Hepatocyte (in vitro differentiated cells): ENCODE data around the gene SMIM5. TPM values are rescaled to one million over a fixed set of nuclear protein-coding genes. Genes with fewer than 3 reads are reported as not detected.

Experiments
- DNase-seq: peaks from one replicate; pipeline ENCODE4 v3.0.0-alpha.2; 2016; ENCODE audit warnings: low spot score
- H2AFZ ChIP-seq: fragments of 200-600 bp; sonication (generic); 2 replicates; pipeline ENCODE4 v1.6.0; 2016; ENCODE audit warnings: antibody characterized with exemption, mild to moderate bottlenecking
- H3K27ac ChIP-seq: fragments of 200-600 bp; sonication (generic); 2 replicates; pipeline ENCODE4 v1.5.1; 2016; ENCODE audit warnings: mild to moderate bottlenecking
- H3K27me3 ChIP-seq: fragments of 200-600 bp; sonication (generic); 2 replicates; pipeline ENCODE4 v1.6.1; 2016
- H3K36me3 ChIP-seq: fragments of 200-600 bp; sonication (generic); replicated peaks from 2 replicates; pipeline ENCODE4 v1.5.1; 2016; ENCODE audit warnings: low read depth; ENCODE audit not compliant: insufficient read depth
- H3K4me1 ChIP-seq: fragments of 200-600 bp; sonication (generic); 2 replicates; pipeline ENCODE4 v1.5.1; 2016; ENCODE audit warnings: mild to moderate bottlenecking, moderate library complexity; ENCODE audit not compliant: insufficient read depth
- H3K4me2 ChIP-seq: fragments of 200-600 bp; sonication (generic); 2 replicates; pipeline ENCODE4 v1.6.0; 2016
- H3K4me3 ChIP-seq: fragments of 200-600 bp; sonication (generic); 2 replicates; pipeline ENCODE4 v1.5.1; 2016; ENCODE audit warnings: mild to moderate bottlenecking
- H3K79me2 ChIP-seq: fragments of 200-600 bp; sonication (generic); 2 replicates; pipeline ENCODE4 v1.6.0; 2017; ENCODE audit warnings: mild to moderate bottlenecking
- H3K9me2 ChIP-seq: fragments of 200-600 bp; sonication (generic); replicated peaks from 2 replicates; pipeline ENCODE4 v1.6.0; 2017; ENCODE audit warnings: mild to moderate bottlenecking; ENCODE audit not compliant: insufficient read depth
- H3K9me3 ChIP-seq: fragments of 200-600 bp; sonication (generic); 2 replicates; pipeline ENCODE4 v1.5.1; 2016; ENCODE audit warnings: low read depth, mild to moderate bottlenecking
- H4K20me1 ChIP-seq: fragments of 200-600 bp; sonication (generic); 2 replicates; pipeline ENCODE4 v1.6.0; 2016; ENCODE audit warnings: mild to moderate bottlenecking; ENCODE audit not compliant: insufficient read depth, poor library complexity, severe bottlenecking
- CTCF ChIP-seq: fragments of 200-600 bp; sonication (generic); IDR thresholded peaks from 2 replicates; pipeline ENCODE4 v1.5.1; 2016; ENCODE audit warnings: antibody characterized with exemption, mild to moderate bottlenecking; ENCODE audit not compliant: poor library complexity
- EZH2 ChIP-seq: fragments of 200-600 bp; sonication (generic); IDR thresholded peaks from 2 replicates; pipeline ENCODE4 v1.6.1; 2016; ENCODE audit warnings: antibody characterized with exemption, mild to moderate bottlenecking, borderline replicate concordance
- EZH2phosphoT487 ChIP-seq: fragments of 200-600 bp; sonication (generic); IDR thresholded peaks from one replicate; pipeline ENCODE4 v1.6.1; 2018; ENCODE audit warnings: antibody characterized with exemption, mild to moderate bottlenecking, low read depth, moderate library complexity; ENCODE audit not compliant: unreplicated experiment, severe bottlenecking
- WGBS: methylation state at CpG from one replicate; pipeline ENCODE4 v1.1.6; 2016; ENCODE audit warnings: low lambda C conversion rate; ENCODE audit errors: missing lambda C conversion rate; 5-methylcytosine and 5-hydroxymethylcytosine counted together
- polyA plus RNA-seq: library from polyadenylated mRNA; unstranded; fragments of >200 nt; fragmentation: Nextera tagmentation; extraction: Ambion mirVana; gene quantifications from 2 replicates; pipeline ENCODE4 v1.2.1, GENCODE V29; 2016
- total RNA-seq: library from RNA; depleted of rRNA; stranded (reverse); fragments of >200 nt; gene quantifications from 2 replicates; pipeline ENCODE4 v1.2.3, GENCODE V29; 2014

The SMIM5 gene
- total and polyA plus RNA-seq, 2 experiments from 2014 or later: 4.1 to 6.8 TPM

GRCh38 chr17:75684924-75685323, 51.7 kb downstream of the SMIM5 start:
- 70% methylated on average over 7 of the region's 7 CpGs for WGBS
- peak; percentile 49 for DNase-seq
- peaks cover 22% of the 10 kb centered on the region for H3K4me1 ChIP-seq
- H3K79me2 ChIP-seq: peaks cover 82% of the 10 kb centered on the region
- H3K9me3 ChIP-seq: no peaks in the 10 kb centered on the region
- peak overlapping the region; percentile 97 for H3K27ac ChIP-seq
- no peaks in the 10 kb centered on the region for H3K9me2 ChIP-seq
- H4K20me1 ChIP-seq: no peaks in the 10 kb centered on the region
- no peak overlapping the region for H3K4me2 ChIP-seq
- H3K4me3 ChIP-seq: no peak overlapping the region
- no peaks in the 10 kb centered on the region for H3K27me3 ChIP-seq
- H3K36me3 ChIP-seq: no peaks in the 10 kb centered on the region
- H2AFZ ChIP-seq: no peak overlapping the region
- TF ChIP-seq EZH2: no peak
- no peak for TF ChIP-seq CTCF
- no peak for TF ChIP-seq EZH2phosphoT487

- no peaks in the 10 kb centered on the region for H3K36me3 ChIP-seq
- no peaks in the 10 kb centered on the region for H3K27me3 ChIP-seq
- H3K4me3 ChIP-seq: no peak overlapping the region
- H3K4me2 ChIP-seq: no peak overlapping the region
- H3K79me2 ChIP-seq: peaks cover 82% of the 10 kb centered on the region
- H2AFZ ChIP-seq: no peak overlapping the region
- H3K27ac ChIP-seq: peak overlapping the region; percentile 97
- whole genome bisulfite sequencing: 81% methylated on average over 3 of the region's 3 CpGs
- no peak for TF ChIP-seq CTCF
- TF ChIP-seq EZH2phosphoT487: no peak
- TF ChIP-seq EZH2: no peak
- peaks cover 22% of the 10 kb centered on the region for H3K4me1 ChIP-seq
- H4K20me1 ChIP-seq: no peaks in the 10 kb centered on the region
- no peaks in the 10 kb centered on the region for H3K9me3 ChIP-seq
- DNase-seq: no peak
- H3K9me2 ChIP-seq: no peaks in the 10 kb centered on the region
Measured at GRCh38 chr17:75685499-75685898, 52.3 kb downstream of the SMIM5 start.

GRCh38 chr17:75688209-75688825, 55.1 kb downstream of the SMIM5 start:
- Histone ChIP-seq H4K20me1 (no peaks in the 10 kb centered on the region), H3K4me2 (no peak overlapping the region), H3K4me1 (peaks cover 18% of the 10 kb centered on the region)

More at GRCh38 chr17:75688209-75688825, 55.1 kb downstream of the SMIM5 start:
- Histone ChIP-seq H3K9me2 (no peaks in the 10 kb centered on the region), H3K4me3 (no peak overlapping the region), H3K79me2 (peaks cover 75% of the 10 kb centered on the region), H3K9me3 (no peaks in the 10 kb centered on the region), H3K36me3 (no peaks in the 10 kb centered on the region), H3K27me3 (no peaks in the 10 kb centered on the region), H2AFZ (no peak overlapping the region), H3K27ac (peak overlapping the region; percentile 37)
- no peak for TF ChIP-seq EZH2phosphoT487
- TF ChIP-seq EZH2: no peak
- no peak for TF ChIP-seq CTCF
- 89% methylated on average over 11 of the region's 11 CpGs for WGBS
- DNase-seq: no peak
